GM19397 (cell line): ENCODE results near the gene ITIH6.
"Not testable (repeated sequence)": the region's sequence is repeated elsewhere in the genome, so short reads cannot be mapped to it uniquely, and the experiment has no call there.

Source experiments
- ATAC-seq: cut with Tn5 transposase; IDR thresholded peaks from one replicate; pipeline ENCODE4 v1.9.1; 2021; ENCODE audit warnings: mild to moderate bottlenecking, moderate library complexity; ENCODE audit not compliant: unreplicated experiment

Gene ITIH6

GRCh38 chrX:54738567-54738966 lies 59.5 kb downstream of the ITIH6 start:
- not testable (repeated sequence) for ATAC-seq

- ATAC-seq: not testable (repeated sequence)
These were observed 61.6 kb downstream of the ITIH6 start for GRCh38 chrX:54736298-54736942.

- no peak for ATAC-seq
These were observed 76.6 kb downstream of the ITIH6 start for GRCh38 chrX:54721424-54721823.

- no peak for ATAC-seq
These were observed 82.4 kb downstream of the ITIH6 start for GRCh38 chrX:54715621-54716020.

DNA sequence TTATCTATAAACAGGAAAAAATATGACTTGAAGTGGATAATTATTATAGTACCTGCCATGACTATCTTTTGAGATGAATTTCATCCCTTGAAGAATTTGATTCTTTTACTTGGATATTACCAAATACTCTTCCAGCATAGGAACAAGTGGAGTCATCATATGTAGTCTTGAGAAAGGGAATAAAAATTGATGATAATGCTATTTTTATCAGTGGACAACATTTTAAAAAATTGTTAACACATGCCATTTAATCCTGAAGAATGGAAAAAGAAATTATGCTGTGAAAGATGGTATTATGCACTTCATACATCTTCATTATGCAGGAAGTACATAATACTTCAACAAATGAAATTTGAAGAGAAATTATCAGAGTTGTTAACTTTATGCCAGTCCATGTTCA lies 83.6 kb downstream of the ITIH6 start:
- ATAC-seq: no peak

DNA sequence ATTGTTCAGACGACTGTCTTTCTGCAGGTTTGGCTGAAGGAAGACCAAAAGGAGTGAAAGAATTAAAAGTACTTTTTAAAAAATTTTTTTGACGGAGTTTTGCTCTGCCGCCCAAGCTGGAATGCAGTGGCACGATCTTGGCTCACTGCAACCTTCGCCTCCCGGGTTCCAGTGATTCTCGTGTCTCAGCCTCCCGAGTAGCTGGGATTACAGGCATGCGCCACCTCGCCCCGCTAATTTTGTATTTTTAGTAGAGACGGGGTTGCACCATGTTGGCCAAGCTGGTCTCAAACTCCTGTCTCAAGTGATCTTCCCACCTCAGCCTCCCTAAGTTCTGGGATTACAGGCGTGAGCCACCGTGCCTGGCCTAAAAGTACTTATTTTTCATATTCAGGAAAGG lies 86.3 kb downstream of the ITIH6 start:
- no peak for ATAC-seq

- no peak for ATAC-seq
These were observed 87.1 kb downstream of the ITIH6 start for GRCh38 chrX:54710920-54711319.

- ATAC-seq: no peak
These were observed 89.7 kb downstream of the ITIH6 start for GRCh38 chrX:54708404-54708803.
